GM18498 (cell line): ENCODE results near the gene MAP3K8.

ENCODE experiments used
- ATAC-seq: cut with Tn5 transposase; IDR thresholded peaks from one replicate; pipeline ENCODE4 v1.9.1; 2021; ENCODE audit warnings: mild to moderate bottlenecking, moderate library complexity; ENCODE audit not compliant: unreplicated experiment

MAP3K8 gene

DNA sequence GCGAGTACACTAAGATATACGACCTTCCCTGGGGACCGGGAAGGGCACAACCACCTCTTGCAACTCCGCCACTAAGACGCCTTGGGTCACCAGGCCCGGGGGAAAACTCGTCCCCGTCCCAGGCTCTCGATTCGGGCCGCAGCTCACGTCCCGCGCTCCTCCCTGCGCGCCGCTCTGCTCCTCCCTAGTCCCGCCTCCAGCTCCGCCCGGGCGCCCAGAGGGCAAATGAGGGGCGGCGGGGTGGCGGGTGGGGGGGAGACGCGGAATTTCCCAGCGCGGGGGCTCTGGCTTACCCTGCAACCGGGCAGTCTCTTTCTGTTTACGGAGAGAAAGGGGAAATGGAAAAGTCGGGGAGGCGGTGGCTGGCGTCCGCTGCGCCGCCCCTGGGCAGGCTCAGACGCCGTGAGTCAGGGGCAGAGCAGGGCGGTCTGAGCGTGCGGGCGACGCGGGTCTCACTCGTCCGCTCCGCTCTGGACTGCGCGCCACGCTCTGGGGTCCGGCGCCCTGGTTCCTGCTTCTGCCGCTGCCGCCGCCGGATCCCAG lies at the start of gene MAP3K8:
Gene MAP3K8 (plus strand): TSS at position 455 of the 543 bp plus-strand sequence. CDS start 4,755 bp downstream, outside the sequence.
- peak; percentile 73 for ATAC-seq

DNA sequence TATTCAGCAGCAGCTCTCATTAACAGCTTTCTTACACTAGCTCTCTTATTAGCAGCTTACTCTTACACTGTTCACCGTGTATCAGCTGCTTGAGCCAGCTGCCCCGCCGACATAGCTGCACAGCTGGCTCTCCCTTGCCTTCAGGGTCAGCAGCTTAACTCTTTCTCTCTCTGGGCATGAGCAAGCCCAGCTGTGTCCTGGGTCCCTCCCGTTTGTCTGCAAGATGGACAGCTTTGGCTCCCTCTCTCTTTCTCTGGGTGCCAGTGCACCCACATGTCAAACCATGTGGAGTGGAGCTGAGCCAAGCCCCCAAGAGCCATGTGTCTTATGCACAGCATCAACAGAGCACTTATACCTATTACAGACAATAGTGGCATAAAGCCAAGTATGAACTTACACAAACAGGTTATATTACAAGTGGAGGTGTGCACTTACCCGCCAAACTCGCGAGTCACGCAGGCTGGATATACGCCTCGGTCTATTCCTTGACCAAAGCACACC lies 49.2 kb upstream of the MAP3K8 start:
- ATAC-seq, result no peak

DNA sequence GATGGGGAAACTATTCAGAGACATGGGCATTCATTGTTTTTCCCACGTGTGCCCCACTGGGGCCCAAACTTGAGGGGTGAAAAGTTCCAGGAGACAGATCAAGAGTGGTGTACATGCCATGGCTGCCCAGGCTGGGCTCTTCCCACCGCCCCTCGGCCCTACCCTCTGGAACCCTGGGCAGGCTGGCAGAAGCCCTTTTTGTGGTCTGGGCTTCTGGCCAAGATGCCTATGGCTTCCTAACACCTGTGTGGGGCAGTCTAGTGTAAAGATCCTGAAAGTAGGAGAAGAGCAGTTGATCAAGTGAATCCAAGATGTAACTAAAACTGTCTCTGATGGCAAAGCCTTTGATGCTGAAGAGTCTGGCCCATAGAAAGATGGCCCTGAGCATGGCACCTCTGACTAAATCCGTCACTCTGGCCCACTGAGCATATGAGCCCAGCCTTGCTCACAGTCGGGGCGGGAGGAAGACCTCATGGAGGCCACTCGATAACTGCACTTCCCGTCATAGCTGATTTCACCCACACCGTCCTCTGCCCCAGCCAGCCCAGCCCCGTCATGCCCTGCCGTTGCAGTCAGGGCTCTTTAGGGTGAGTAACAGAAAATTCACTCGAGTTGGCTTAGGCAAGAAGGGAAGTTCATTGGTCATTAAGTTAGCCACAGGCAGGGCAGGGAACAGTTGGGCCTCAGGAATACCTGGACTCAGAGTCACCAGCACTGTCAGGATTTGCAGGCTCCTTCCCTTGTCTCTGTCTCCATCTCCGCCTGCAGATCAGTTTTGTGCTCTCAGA lies 47.0 kb upstream of the MAP3K8 start:
- no peak for ATAC-seq

DNA sequence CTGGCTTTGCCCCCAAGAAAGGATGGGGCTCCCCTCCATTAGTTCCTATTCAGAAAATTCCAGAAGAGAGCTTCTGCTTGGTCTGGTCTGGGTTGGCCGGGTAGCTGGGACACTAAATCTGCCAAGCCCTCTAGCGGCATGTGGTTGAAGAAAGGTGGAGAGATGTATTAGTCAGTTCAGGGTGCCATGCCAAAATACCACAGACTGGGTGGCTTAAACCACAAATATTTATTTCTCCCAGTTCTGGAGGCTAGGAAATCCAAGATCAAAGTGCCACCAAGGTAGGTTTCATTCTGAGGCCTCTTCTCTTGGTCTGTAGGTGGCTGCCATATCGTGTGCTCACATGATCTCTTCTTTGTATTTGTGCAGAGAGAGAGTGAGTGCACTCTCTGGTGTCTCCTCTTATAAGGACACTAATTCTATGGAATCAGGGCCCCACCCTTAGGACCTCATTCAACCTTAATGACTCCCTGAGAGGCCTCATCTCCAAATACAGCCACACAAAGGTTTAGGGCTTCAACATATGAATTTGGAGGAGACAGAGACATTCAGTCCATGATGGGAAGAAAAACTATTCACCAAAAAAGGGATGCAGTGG lies 46.2 kb upstream of the MAP3K8 start:
- ATAC-seq, result no peak

DNA sequence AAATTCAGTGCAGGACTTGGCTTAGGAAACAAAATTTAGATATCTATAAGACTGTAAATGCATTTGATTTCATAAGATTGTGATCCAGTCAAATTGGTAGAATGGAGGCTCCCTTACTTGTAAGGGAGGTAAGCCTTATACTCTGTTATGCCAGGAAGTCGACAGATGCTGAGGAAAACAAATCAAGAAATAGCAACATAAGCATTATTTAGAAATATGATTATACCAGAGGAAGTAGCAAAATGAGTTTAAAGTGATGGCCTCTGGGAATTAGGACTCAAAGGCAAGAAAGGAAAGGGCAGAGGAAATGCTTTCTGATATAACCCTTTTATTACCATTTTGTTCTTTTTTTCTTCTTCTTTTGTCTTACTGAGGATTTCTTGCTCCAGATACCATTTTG lies 44.4 kb upstream of the MAP3K8 start:
- no peak for ATAC-seq

DNA sequence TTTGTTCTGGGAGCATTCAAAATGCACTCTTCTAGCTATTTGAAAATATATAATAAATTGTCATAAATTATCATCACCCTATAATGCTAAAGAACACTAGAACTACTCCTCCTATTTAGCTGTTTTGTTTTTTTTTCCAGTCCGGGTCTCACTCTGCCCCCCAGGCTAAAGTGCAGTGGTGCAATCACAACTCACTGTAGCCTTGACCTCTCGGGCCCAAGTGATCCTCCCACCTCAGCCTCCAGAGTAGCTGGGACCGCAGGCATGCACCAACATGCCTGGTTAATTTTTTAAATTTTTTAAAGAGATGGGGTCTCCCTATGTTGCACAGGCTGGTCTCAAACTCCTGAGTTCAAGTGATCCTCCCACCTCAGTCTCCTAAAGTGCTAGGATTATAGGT lies 43.8 kb upstream of the MAP3K8 start:
- no peak for ATAC-seq

DNA sequence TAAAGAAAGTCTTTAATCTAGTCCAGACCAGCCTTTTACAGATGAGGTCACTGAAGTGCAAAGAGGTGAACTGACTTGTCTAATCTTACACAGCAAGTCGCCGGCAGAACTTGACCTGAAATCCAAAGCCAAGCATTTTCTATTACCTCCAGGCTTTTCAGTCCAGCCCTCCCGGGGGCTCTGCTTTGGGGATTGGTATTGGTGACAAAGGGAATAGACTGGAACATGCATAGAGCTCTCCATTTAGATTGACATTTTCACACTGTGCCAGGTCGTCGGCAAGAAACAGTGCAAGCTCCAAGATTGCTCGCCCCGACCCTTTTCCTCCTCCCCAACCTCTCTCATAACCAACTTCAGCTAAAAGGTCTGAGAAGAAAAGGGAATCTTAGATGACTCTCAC lies 42.7 kb upstream of the MAP3K8 start:
- no peak for ATAC-seq

DNA sequence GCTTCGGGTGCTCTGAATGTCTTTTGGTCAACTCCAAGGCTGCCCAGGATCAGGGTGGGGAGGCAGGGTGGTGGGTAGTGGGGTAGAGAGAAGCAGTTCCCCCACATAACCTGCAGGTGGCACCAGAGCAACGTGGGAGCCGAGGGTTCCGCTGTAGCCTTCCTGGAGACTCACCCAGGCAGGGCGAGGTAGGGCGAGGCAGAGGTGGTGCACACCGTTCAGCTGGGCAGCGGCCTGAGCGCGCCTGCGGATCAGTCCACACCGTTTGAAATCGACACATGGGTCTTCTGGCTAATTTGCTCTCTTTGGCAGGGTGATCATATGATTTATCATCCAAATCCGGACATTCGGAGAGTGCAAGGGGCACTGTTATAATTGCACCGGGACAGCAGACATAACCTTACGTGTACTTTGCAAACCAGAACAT lies 41.4 kb upstream of the MAP3K8 start:
- ATAC-seq, result peak; percentile 89

DNA sequence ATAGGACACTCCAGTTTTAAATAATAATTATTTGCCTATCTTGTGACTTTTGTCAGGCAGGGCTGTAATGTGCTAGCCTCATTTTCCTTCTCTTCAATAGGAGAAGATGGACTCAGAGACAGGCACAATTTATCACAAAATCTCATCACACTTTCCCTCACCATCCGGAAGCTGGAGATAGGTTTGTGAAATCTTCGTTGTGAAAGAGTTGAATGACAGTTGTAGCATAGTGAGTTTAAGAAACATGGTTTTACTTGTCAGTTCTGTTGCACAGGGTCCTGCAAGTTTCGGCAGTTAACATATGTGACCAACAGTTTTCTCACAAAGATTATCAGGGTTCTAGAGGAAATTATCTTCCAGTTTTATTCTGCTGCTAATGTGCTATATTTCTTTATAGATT lies 37.7 kb upstream of the MAP3K8 start:
- ATAC-seq, result no peak

DNA sequence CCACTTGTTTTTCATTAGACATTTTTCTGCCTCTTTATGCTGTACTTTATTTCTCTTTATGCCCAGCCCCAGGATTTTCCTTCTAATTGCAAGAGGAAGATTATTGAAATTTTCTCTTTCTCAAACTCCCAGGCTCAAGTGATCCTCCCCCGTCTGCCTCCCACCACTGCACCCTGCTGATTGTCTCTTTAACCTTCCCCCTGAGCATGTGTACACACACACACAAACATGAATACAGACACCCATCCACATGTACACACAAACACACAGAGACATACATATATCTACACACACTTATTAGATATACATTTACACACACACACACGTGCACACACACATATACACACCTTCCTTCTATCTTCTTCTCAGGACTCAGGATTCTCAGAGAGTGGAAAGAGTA lies 37.3 kb upstream of the MAP3K8 start:
- ATAC-seq, result no peak

DNA sequence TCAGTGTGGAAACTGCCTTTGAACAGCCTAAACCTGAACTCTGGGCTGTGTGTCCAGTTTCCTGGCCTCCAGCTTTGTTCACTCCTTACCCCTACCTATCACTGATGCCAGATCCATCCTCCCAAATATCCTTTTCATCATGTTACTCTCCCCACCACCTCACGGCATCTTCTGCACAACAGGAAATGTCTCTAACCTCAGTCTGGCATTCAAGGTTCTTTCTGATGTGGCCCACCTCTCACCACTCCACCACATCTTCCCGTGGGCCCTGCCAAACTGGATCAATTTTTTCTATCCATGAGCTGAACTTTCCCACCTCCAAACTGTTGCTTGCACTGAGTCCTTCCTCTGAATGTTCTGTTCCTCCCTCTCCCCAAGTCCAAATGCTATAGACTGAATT lies 35.8 kb upstream of the MAP3K8 start:
- no peak for ATAC-seq

DNA sequence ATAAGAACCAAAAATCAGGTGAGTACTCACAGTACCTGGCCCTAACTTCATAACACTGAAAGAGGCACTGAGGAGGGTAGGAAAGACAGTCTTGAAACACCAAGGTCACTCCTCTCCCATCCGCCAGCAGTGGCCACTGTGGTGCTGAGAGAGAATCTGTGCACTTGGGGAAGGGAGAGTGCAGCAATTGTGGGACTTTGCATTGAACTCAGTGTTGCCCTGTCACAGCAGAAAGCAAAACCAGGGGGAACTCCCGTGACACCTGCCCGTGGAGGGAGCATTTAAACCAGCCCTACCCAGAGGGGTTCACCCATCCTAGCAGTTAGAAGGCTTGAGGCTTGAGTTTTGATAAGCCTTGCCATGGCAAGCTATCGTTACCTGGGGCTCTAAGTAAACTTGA lies 35.2 kb upstream of the MAP3K8 start:
- ATAC-seq, result no peak

DNA sequence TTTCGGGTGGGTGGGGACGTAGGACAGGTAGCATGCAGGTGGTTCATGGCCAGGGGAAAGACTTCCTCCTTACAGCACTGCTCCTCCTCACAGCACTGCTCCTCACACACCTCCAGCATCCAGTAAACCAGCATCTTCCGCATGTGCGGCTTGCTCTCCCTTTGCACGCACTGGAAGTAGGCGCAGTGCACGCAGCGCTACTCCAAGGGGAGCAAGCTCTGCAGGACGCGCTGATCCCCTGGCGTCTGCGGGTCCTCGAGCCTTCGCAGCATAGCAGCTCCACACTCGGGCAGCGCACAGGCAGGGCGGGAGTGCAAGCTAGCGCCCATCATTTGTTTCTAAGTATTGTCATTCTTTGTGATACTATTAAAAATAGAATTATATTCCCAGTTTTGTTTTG lies 30.5 kb upstream of the MAP3K8 start:
- no peak for ATAC-seq

DNA sequence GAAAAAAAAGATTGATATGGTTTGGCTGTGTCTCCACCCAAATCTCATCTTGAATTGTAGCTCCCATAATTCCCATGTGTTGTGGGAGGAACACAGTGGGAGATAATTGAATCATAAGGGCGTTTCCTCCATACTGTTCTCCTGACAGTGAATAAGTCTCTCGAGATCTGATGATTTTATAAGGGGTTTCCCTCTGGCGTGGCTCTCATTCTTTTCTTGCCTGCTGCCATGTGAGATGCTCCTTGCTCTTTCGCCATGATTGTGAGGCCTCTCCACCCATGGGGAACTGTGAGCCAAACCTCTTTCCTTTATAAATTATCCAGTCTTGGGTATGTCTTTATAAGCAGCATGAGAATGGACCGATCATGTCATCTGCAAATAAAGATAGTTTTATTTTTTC lies 29.4 kb upstream of the MAP3K8 start:
- ATAC-seq, result no peak

DNA sequence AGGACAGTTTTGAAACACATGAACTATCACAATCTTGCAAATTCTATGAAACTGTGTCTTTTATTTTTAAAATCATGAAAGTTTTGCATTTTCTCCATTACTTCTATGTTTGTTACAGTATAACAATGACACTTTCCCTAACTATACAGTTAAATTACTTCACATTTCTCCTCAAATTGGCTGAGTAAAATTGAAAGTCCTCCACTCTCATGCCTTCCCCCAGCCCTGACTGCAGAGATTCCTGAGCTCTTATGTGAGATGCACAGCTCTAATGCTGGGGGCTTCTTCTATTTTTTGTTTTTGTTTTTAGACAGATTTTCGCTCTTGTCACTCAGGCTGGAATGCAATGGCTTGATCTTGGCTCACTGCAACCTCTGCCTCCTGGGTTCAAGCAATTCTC lies 22.7 kb upstream of the MAP3K8 start:
- no peak for ATAC-seq

DNA sequence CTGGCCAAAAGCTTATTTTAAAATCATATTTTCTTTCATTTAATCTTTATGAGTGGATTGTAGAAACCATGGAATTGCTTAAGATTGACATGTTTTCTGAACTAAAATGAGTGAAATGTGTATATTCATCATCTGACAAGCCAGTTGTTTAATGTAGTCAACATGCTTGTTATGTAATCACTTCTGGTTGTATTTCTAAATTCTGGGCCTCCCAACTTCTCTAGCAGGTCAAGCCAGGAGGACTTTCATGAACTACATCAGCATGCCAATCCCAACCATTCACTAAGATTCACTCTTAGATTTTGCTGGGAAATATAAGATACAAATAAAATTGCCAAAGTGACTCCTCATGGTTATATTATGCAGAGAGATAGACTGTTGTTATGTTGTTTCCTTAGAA lies 21.1 kb upstream of the MAP3K8 start:
- no peak for ATAC-seq

DNA sequence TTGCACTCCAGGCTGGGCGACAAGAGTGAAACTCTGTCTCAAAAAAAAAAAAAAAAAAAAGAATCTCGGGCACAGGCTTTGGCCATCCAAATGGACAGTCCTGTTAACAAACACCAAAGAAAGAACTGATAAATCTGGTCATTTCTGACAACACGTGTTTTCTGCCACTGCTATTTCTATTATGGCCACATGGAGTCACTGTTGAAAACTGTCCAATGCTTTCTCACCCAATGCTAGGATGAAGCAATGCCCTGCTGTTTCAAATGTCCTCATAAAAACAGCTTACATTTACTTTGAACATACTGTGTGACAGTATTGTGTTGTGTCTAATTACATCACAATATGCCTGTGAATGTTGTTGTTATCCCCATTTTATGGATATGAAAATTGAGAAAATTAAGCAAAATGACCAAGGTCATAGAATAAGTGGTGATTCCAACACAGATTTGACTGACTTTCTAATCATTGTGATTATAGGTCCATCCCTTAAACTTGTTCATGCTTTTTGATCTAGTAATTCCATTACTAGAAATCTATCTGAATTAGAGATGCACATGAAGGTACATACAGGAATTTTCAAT lies 19.9 kb upstream of the MAP3K8 start:
- no peak for ATAC-seq

DNA sequence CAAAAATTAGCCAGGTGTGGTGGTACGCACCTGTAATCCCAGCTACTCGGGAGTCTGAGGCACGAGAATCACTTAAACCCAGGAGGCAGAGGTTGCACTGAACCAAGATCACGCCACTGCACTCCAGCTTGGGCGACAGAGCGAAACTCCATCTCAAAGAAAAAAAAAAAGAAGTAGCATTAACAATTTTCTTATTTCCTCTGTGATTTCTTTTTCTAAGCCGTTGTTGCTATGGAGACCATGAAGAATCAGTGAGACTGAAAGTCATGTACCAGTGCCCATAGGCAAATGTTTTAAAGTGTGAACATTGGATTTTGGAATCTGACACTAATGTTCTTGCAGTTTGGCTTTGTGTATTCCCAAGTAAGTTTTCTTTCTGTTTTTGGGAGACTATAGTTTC lies 18.4 kb upstream of the MAP3K8 start:
- no peak for ATAC-seq

DNA sequence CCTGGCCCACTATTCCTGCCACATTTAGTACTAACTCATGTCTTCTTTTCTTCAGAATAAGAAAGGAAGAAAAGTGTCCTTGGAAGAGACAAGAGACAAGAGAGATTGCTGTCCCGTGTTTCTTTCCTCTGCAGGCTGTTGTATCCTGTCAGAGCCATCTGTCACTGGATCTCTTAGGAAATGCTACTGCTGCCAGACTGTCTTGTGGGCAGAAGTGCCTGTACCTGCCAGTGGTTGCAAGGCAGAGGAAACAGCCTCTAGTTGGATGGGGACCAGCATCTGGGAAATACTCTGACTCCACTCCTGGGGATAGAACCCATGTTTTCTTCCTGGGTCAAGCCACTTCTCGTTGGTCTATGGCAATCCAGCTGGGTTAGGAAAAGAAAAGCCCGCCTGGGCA lies 16.7 kb upstream of the MAP3K8 start:
- ATAC-seq, result no peak

DNA sequence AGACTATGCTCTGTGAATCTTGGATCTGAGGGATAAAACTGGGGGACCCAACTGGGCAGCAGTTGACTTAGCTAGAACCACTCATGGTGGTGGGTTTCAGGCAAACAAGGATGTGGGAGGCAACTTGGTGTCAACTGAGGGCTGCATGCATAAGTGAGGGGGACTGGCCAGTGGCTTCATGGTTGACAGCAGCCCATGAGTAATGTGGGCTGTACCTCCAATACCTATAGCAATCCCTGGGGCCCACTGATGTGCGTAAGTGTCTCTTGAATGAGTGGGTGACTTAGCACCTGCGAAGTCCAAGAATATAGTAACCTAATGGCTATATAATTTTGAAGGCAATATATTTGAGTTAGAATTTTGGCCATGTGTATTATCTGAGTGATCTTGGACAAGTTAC lies 13.7 kb upstream of the MAP3K8 start:
- ATAC-seq, result peak; percentile 55

DNA sequence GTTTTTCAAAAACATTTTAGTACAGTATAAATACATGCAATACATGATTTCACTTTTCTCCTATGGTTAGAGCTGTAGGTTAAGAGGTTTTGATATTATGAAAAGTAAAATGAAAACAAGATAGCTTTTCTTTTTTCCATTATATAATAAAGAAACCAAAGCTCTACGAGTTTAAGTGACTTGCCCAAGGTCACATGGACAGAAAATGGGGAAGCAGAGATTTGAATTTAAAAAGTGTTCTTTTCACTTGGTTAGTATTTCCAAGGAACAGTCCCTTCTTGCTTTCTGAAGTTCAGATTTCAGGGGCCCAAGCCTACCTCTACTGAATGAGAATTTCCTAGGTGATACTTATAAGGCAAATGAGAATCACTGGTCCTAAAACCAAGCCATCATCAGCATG lies 13.2 kb upstream of the MAP3K8 start:
- no peak for ATAC-seq

DNA sequence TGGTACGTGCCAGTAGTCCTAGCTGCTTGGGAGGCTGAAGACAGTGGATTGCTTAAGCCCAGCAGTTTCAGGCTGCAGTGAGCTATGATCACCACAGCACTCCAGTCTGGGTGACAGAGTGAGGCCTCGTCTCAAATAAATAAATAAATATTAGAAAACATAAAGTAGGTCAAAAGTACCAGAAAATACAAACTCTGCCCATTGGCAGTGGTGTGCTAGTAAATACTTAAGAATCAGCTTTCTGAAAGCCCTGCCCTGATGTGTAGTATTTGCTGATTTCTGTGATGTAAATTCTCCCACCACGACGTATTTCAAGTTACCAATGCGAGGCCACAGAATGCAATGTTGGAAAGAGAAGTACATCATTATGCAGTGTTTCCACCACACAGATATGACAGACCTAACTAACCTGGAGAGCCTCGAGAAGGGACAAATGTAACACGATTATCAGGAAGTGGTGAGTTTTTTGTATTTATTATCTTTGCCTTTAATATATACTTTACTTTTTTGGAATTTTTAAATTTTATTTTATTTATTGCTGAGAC lies 11.8 kb upstream of the MAP3K8 start:
- ATAC-seq, result no peak
